Natural killer cell treated with Interleukin-12 subunit alpha and Interleukin-12 subunit beta and Interleukin-15 and Interleukin-18, amount 100 ng/mL, for 72 hours (primary cell): ENCODE data around the gene IL6R. TPM values are rescaled to one million over a fixed set of nuclear protein-coding genes. Genes with fewer than 3 reads are reported as not detected.
A peak's percentile ranks its signal among the peaks of the same experiment; 100 is the strongest.

Experiments
- ATAC-seq, 2 donors: fragments of 150-1000 bp; cut with Tn5 transposase in 1 of 2; sonication (Bioruptor Pico), chemical (Tn5 transposase) in 1 of 2; 2 replicates each; pipeline ENCODE4 v1.10.0; 2021
- DNase-seq: peaks from one replicate; pipeline ENCODE4 v3.0.0; 2022; ENCODE audit warnings: low spot score
- H3K27ac Mint-ChIP-seq, 2 donors: 1 replicate in 1 of 2; 2 replicates in 1 of 2; pipeline ENCODE4 v1.8.0; 2022; ENCODE audit warnings: mixed read lengths in 2 of 2, mild to moderate bottlenecking in 1 of 2, moderate library complexity in 1 of 2
- H3K27me3 Mint-ChIP-seq, 2 donors: 1 replicate in 1 of 2; 2 replicates in 1 of 2; pipeline ENCODE4 v1.8.0; 2022; ENCODE audit warnings: mixed read lengths in 2 of 2
- H3K36me3 Mint-ChIP-seq: one replicate; pipeline ENCODE4 v1.8.0; 2022; ENCODE audit warnings: mixed read lengths
- H3K4me1 Mint-ChIP-seq, 2 donors: 1 replicate in 1 of 2; 2 replicates in 1 of 2; pipeline ENCODE4 v1.8.0; 2022; ENCODE audit warnings: low read depth in 2 of 2, mixed read lengths in 2 of 2, mild to moderate bottlenecking in 1 of 2
- H3K4me3 Mint-ChIP-seq: one replicate; pipeline ENCODE4 v1.8.0; 2022; ENCODE audit warnings: mixed read lengths
- H3K9me3 Mint-ChIP-seq: 2 replicates; pipeline ENCODE4 v1.8.0; 2022; ENCODE audit warnings: mixed read lengths
- total RNA-seq, 2 donors: library from RNA; stranded (reverse); gene quantifications; one replicate each; pipeline ENCODE4 v1.2.3, GENCODE V29; 2022

The IL6R gene
- total RNA-seq, 2 donors from 2014 or later, result 2.3 to 4.0 TPM

- Mint-ChIP-seq H3K4me3 (no peak overlapping the region), H3K27me3 (peaks cover 14 to 19% of the 10 kb centered on the region in 2 donors), H3K27ac (no peak overlapping the region), H3K4me1 (peaks cover 36 to 39% of the 10 kb centered on the region in 2 donors), H3K9me3 (no peaks in the 10 kb centered on the region), H3K36me3 (peaks cover 9% of the 10 kb centered on the region)
- DNase-seq, result no peak
- no peak for ATAC-seq
Observed at GRCh38 chr1:154496383-154496782, 91.2 kb downstream of the IL6R start.

GRCh38 chr1:154497026-154497806, 92.1 kb downstream of the IL6R start:
- H3K4me3 Mint-ChIP-seq, result no peak overlapping the region
- ATAC-seq, result no peak
- peaks cover 36% of the 10 kb centered on the region in 2 donors for H3K4me1 Mint-ChIP-seq
- H3K9me3 Mint-ChIP-seq, result no peaks in the 10 kb centered on the region
- peaks cover 9% of the 10 kb centered on the region for H3K36me3 Mint-ChIP-seq
- H3K27me3 Mint-ChIP-seq, result peaks cover 15 to 20% of the 10 kb centered on the region in 2 donors
- peak overlapping the region in 1 of 2 donors; percentile 59 for H3K27ac Mint-ChIP-seq
- no peak for DNase-seq

GRCh38 chr1:154499446-154499845, 94.3 kb downstream of the IL6R start:
- no peak overlapping the region for H3K27ac Mint-ChIP-seq
- H3K9me3 Mint-ChIP-seq, result no peaks in the 10 kb centered on the region
- peaks cover 9% of the 10 kb centered on the region for H3K36me3 Mint-ChIP-seq
- ATAC-seq (peak; percentile 67 to 85), DNase-seq (no peak)
- H3K27me3 Mint-ChIP-seq, result peaks cover 20 to 29% of the 10 kb centered on the region in 2 donors
- peaks cover 21 to 26% of the 10 kb centered on the region in 2 donors for H3K4me1 Mint-ChIP-seq
- H3K4me3 Mint-ChIP-seq, result peak overlapping the region; percentile 39

- H3K27ac Mint-ChIP-seq, result peak overlapping the region in 1 of 2 donors; percentile 38
- peak overlapping the region; percentile 10 for H3K4me3 Mint-ChIP-seq
- H3K36me3 Mint-ChIP-seq, result peaks cover 9% of the 10 kb centered on the region
- ATAC-seq, result no peak
- DNase-seq, result no peak
- H3K27me3 Mint-ChIP-seq, result peaks cover 26 to 32% of the 10 kb centered on the region in 2 donors
- peaks cover 21 to 26% of the 10 kb centered on the region in 2 donors for H3K4me1 Mint-ChIP-seq
- H3K9me3 Mint-ChIP-seq, result no peaks in the 10 kb centered on the region
Observed at GRCh38 chr1:154500533-154500932, 95.4 kb downstream of the IL6R start.

GRCh38 chr1:154501423-154502065, 96.4 kb downstream of the IL6R start:
- Mint-ChIP-seq H3K4me3 (peak overlapping the region; percentile 58), H3K27ac (no peak overlapping the region)
- ATAC-seq, result peak; percentile 36 to 73

GRCh38 chr1:154502066-154502743, 97.1 kb downstream of the IL6R start, which contains the start of the genes SHE and TDRD10:
Gene SHE, minus strand, starts transcription at chr1:154502412. Its CDS starts 386 bp downstream, at chr1:154502026.
Gene TDRD10, plus strand, starts transcription at chr1:154502219. Its CDS starts 4,685 bp downstream, at chr1:154506904.
- ATAC-seq (peak; percentile 35 to 79), DNase-seq (peak; percentile 71)
- peak within 1 kb of the TSS; percentile 58 for H3K4me3 Mint-ChIP-seq
- peaks cover 9% of the 10 kb centered on the region for H3K36me3 Mint-ChIP-seq
- no peaks in the 10 kb centered on the region for H3K9me3 Mint-ChIP-seq
- peaks cover 21% of the 10 kb centered on the region in 2 donors for H3K4me1 Mint-ChIP-seq
- peaks cover 26 to 39% of the 10 kb centered on the region in 2 donors for H3K27me3 Mint-ChIP-seq
- H3K27ac Mint-ChIP-seq, result no peak within 1 kb of the TSS

More at GRCh38 chr1:154501423-154502065, 96.4 kb downstream of the IL6R start:
- DNase-seq, result peak; percentile 69
- Mint-ChIP-seq H3K27me3 (peaks cover 26 to 37% of the 10 kb centered on the region in 2 donors), H3K36me3 (peaks cover 9% of the 10 kb centered on the region), H3K4me1 (peaks cover 21 to 26% of the 10 kb centered on the region in 2 donors), H3K9me3 (no peaks in the 10 kb centered on the region)

GRCh38 chr1:154502744-154503115, 97.6 kb downstream of the IL6R start:
- peaks cover 9% of the 10 kb centered on the region for H3K36me3 Mint-ChIP-seq
- no peak overlapping the region for H3K4me3 Mint-ChIP-seq
- peaks cover 31 to 44% of the 10 kb centered on the region in 2 donors for H3K27me3 Mint-ChIP-seq
- no peak overlapping the region for H3K27ac Mint-ChIP-seq
- peaks cover 21% of the 10 kb centered on the region in 2 donors for H3K4me1 Mint-ChIP-seq
- H3K9me3 Mint-ChIP-seq, result no peaks in the 10 kb centered on the region
- ATAC-seq (no peak), DNase-seq (no peak)

- Mint-ChIP-seq H3K4me1 (peaks cover 20 to 21% of the 10 kb centered on the region in 2 donors), H3K36me3 (peaks cover 9% of the 10 kb centered on the region), H3K27me3 (peaks cover 39 to 55% of the 10 kb centered on the region in 2 donors), H3K4me3 (no peak overlapping the region), H3K9me3 (no peaks in the 10 kb centered on the region), H3K27ac (no peak overlapping the region)
- no peak for ATAC-seq
- DNase-seq, result no peak
Observed at GRCh38 chr1:154503898-154504297, 98.8 kb downstream of the IL6R start.

- no peaks in the 10 kb centered on the region for H3K36me3 Mint-ChIP-seq
- no peaks in the 10 kb centered on the region for H3K4me1 Mint-ChIP-seq
- no peaks in the 10 kb centered on the region for H3K9me3 Mint-ChIP-seq
- no peak overlapping the region for H3K27ac Mint-ChIP-seq
- H3K27me3 Mint-ChIP-seq, result peaks cover 30 to 52% of the 10 kb centered on the region in 2 donors
- ATAC-seq, result no peak
- H3K4me3 Mint-ChIP-seq, result no peak overlapping the region
- DNase-seq, result no peak
Observed at GRCh38 chr1:154512760-154513159, 107.6 kb downstream of the IL6R start.

- ATAC-seq (no peak), DNase-seq (no peak)
- no peak overlapping the region for H3K4me3 Mint-ChIP-seq
- no peak overlapping the region for H3K27ac Mint-ChIP-seq
- peaks cover 22 to 43% of the 10 kb centered on the region in 2 donors for H3K27me3 Mint-ChIP-seq
- no peaks in the 10 kb centered on the region for H3K4me1 Mint-ChIP-seq
- H3K9me3 Mint-ChIP-seq, result no peaks in the 10 kb centered on the region
- no peaks in the 10 kb centered on the region for H3K36me3 Mint-ChIP-seq
Observed at GRCh38 chr1:154514066-154514553, 109.0 kb downstream of the IL6R start.

GRCh38 chr1:154517661-154518060, 112.5 kb downstream of the IL6R start:
- no peaks in the 10 kb centered on the region for H3K9me3 Mint-ChIP-seq

More at GRCh38 chr1:154517661-154518060, 112.5 kb downstream of the IL6R start:
- Mint-ChIP-seq H3K36me3 (no peaks in the 10 kb centered on the region), H3K27me3 (peaks cover 29 to 36% of the 10 kb centered on the region in 2 donors), H3K4me1 (no peaks in the 10 kb centered on the region), H3K27ac (no peak overlapping the region), H3K4me3 (no peak overlapping the region)
- DNase-seq (no peak), ATAC-seq (no peak)
